NB4 (cell line): ENCODE measurements around the gene MAP2K4.

Experiments used
- CTCF ChIP-seq: IDR thresholded peaks from one replicate; pipeline ENCODE4 v1.5.1; 2012; ENCODE audit warnings: low read depth, low read length
- MYC ChIP-seq: IDR thresholded peaks from 2 replicates; pipeline ENCODE4 v1.6.1; 2011; ENCODE audit warnings: low read depth, low read length
- POLR2A ChIP-seq: IDR thresholded peaks from 2 replicates; pipeline ENCODE4 v1.6.1; 2011; ENCODE audit warnings: mild to moderate bottlenecking; ENCODE audit not compliant: insufficient read length; ENCODE audit errors: extremely low read depth

GRCh38 chr17:11999696-12000095, 21.0 kb upstream of the MAP2K4 start:
- TF ChIP-seq CTCF (no peak), POLR2A (no peak), MYC (no peak)
